PFSK-1 (cell line): ENCODE results near the gene NARF.

ENCODE experiments used
- FOXP2 ChIP-seq: optimal IDR thresholded peaks from 2 replicates; pipeline ENCODE3; 2011; ENCODE audit warnings: borderline replicate concordance, control low read depth, inconsistent platforms; ENCODE audit not compliant: insufficient read depth; ENCODE audit errors: extremely low read length, extremely low read depth
- POLR2AphosphoS5 ChIP-seq: IDR thresholded peaks from 2 replicates; pipeline ENCODE4 v1.6.1; 2012; ENCODE audit warnings: low read depth, mild to moderate bottlenecking, control low read depth, low read length, moderate library complexity
- SIN3A ChIP-seq: IDR thresholded peaks from 2 replicates; pipeline ENCODE4 v1.6.1; 2012; ENCODE audit warnings: mild to moderate bottlenecking, low read length, moderate library complexity, borderline replicate concordance; ENCODE audit not compliant: insufficient read depth
- TAF1 ChIP-seq: IDR thresholded peaks from 2 replicates; pipeline ENCODE4 v1.6.1; 2012; ENCODE audit warnings: low read length, control low read depth, borderline replicate concordance; ENCODE audit not compliant: insufficient read depth
- TF ChIP-seq, protein P1 (sequence below), 2 experiments: IDR thresholded peaks; 2 replicates each; pipeline versions ENCODE4 v1.6.1 to v1.8.0; 2011 to 2012; ENCODE audit warnings: low read depth in 2 of 2, low read length in 2 of 2, control low read depth in 1 of 2, inconsistent platforms in 1 of 2, mild to moderate bottlenecking in 1 of 2, moderate library complexity in 1 of 2; ENCODE audit not compliant: insufficient read depth in 1 of 2

Gene NARF

DNA sequence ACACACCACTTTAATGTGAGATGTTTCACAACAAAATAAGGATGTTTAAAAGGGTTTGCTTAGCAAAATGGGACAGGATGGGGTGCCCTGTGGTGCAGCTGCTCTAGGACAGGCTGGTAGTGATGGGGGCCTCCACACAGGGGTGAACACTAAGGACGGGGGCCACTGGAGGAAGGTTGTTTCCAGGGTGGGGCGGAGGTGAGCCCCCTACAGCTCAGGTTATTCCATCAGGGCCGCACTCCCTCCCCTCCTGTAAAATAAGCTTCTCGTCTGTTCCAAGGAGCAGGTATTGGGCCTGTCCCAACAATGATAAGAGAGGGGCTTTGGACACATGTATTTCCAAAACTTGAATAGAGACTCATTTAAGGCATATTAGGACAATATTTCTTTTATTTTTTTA, 42.3 kb upstream of the NARF start:
- TF ChIP-seq SIN3A (no peak), TAF1 (no peak), FOXP2 (no peak)
- TF ChIP-seq, protein P1, sequence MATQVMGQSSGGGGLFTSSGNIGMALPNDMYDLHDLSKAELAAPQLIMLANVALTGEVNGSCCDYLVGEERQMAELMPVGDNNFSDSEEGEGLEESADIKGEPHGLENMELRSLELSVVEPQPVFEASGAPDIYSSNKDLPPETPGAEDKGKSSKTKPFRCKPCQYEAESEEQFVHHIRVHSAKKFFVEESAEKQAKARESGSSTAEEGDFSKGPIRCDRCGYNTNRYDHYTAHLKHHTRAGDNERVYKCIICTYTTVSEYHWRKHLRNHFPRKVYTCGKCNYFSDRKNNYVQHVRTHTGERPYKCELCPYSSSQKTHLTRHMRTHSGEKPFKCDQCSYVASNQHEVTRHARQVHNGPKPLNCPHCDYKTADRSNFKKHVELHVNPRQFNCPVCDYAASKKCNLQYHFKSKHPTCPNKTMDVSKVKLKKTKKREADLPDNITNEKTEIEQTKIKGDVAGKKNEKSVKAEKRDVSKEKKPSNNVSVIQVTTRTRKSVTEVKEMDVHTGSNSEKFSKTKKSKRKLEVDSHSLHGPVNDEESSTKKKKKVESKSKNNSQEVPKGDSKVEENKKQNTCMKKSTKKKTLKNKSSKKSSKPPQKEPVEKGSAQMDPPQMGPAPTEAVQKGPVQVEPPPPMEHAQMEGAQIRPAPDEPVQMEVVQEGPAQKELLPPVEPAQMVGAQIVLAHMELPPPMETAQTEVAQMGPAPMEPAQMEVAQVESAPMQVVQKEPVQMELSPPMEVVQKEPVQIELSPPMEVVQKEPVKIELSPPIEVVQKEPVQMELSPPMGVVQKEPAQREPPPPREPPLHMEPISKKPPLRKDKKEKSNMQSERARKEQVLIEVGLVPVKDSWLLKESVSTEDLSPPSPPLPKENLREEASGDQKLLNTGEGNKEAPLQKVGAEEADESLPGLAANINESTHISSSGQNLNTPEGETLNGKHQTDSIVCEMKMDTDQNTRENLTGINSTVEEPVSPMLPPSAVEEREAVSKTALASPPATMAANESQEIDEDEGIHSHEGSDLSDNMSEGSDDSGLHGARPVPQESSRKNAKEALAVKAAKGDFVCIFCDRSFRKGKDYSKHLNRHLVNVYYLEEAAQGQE (IDR thresholded peaks at IDR 0.05; ENCODE audit: insufficient read depth in 1 of 2, low read depth in 2 of 2, low read length in 2 of 2): no peak

DNA sequence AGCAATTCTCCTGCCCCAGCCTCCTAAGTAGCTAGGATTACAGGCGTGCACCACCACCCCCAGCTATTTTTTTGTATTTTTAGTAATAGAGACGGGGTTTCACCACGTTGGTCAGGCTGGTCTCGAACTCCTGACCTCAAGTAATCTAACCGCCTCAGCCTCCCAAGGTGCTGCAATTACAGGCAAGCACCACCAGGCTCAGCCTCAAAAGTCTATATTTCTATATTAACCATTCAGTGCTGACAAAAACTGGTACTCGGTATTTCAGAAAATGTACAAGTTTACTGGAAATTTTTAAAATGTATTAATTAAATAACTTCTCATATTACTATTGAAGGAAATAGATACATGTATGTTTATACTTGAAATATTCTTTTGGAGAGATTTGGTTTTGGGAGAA, 41.8 kb upstream of the NARF start:
- TF ChIP-seq, protein P1 (IDR thresholded peaks at IDR 0.05; ENCODE audit: insufficient read depth in 1 of 2, low read depth in 2 of 2, low read length in 2 of 2): no peak
- TF ChIP-seq TAF1 (no peak), POLR2AphosphoS5 (no peak), SIN3A (no peak), FOXP2 (no peak)

DNA sequence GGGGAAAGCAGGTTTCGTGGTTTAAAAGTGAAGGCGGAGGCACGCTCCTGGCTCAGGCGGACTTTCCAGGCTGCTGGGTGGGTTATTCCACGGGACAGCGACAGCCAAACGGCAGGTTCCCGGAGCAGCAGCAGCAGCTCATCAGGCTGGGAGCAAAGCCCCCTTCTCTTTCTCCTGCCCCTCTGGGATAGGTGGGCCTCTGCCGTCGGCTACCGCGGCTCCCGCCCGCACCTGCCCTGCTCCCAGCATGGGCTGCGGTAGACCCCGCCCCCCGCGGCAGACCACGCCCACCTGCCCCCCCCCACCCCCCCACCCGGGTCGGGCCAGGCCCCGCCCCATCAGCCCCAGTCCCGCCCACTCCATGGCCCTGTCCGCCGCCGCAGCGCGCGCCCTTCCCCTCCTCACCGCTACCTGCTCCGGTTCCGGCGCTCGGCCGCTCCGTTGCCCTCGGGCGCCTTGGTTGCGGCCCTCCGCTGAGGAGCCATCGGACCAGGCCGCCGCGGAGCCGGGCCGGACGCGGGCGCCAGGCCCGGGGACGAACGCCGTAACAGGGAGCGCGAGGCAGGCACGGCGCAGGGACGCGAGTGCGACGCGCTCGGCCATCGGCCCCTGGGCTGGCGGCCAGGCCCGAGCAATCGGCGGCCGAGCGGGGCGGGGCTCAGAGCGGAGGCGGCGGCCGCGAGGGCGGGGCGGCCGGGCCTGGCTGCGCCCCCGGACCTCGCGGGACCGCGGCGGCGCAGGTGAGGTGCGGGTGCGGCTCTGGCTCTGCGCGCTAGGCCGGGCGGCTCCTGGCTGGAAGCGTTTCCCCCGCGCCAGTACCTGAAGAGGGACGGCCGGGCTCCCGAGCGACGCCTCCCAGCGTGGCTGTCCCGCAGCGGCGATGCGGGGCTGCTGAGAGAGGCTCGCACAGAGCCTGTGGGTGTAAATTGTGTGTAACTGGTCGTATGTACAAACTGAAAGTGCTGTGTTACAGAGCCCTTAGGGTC, 40.2 kb upstream of the NARF start, which contains the start of the genes HEXD and OGFOD3:
HEXD (plus strand) TSS at position 347 of the 986 bp plus-strand sequence. CDS start 1,453 bp downstream, outside the sequence.
OGFOD3 (minus strand) TSS at position 586 of the 986 bp plus-strand sequence; CDS start at position 485, 101 bp downstream.
- TF ChIP-seq FOXP2: peak; percentile 98
- TF ChIP-seq TAF1: peak; percentile 65; the same call in 1 of the 2 replicates
- TF ChIP-seq SIN3A: no peak; the same call in 1 of the 2 replicates
- TF ChIP-seq, protein P1 (IDR thresholded peaks at IDR 0.05; ENCODE audit: insufficient read depth in 1 of 2, low read depth in 2 of 2, low read length in 2 of 2): peak in 1 of 2 experiments; percentile 65; a peak in 2 of 4 replicates
- TF ChIP-seq POLR2AphosphoS5: peak; percentile 97

DNA sequence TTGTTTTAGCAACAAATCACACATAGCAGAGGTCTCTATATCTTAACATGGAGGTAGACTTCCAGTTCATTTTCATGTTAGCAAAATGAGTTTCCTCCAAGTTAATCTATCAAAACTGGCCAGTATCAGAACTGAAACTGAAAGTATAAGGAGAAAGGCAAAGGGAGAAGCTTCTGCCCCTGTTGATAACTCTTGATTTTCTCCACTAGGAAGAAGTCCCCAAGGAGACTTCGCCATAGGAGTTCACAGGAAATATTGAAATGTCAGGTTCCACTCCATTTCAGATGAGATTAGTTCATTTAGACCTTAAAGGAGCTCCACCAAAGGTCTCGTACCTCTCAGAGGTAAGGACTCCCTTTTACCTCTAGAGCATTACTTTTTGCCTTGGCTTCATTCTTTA, 39.0 kb upstream of the NARF start:
- TF ChIP-seq POLR2AphosphoS5: no peak
- TF ChIP-seq, protein P1 (IDR thresholded peaks at IDR 0.05; ENCODE audit: insufficient read depth in 1 of 2, low read depth in 2 of 2, low read length in 2 of 2): no peak
- TF ChIP-seq FOXP2: no peak
- no peak for TF ChIP-seq SIN3A
- TF ChIP-seq TAF1: no peak
